GM23338 (cell line): ENCODE results near the gene UCHL1. TPM values are rescaled to one million over a fixed set of nuclear protein-coding genes. Genes with fewer than 3 reads are reported as not detected.

Experiments
- ATAC-seq: fragments of 200-7000 bp; cut with Tn5 transposase; 3 replicates; pipeline ENCODE4 v1.9.1; 2020
- DNase-seq: peaks from one replicate; pipeline ENCODE4 v3.0.0-alpha.2; 2015; ENCODE audit warnings: low spot score
- H2AFZ ChIP-seq: fragments of 200-600 bp; sonication (generic); 2 replicates; pipeline ENCODE4 v1.8.0; 2016; ENCODE audit warnings: antibody characterized with exemption, mild to moderate bottlenecking, moderate library complexity
- H3F3A ChIP-seq: fragments of 200-600 bp; sonication (generic); replicated peaks from 2 replicates; pipeline ENCODE4 v1.8.0; 2017; ENCODE audit warnings: antibody characterized with exemption, mixed run types, low read depth
- H3K27ac ChIP-seq: fragments of 200-600 bp; sonication (generic); 2 replicates; pipeline ENCODE4 v1.6.1; 2016; ENCODE audit warnings: low read depth
- H3K27me3 ChIP-seq: fragments of 200-600 bp; sonication (generic); 2 replicates; pipeline ENCODE4 v1.8.0; 2016; ENCODE audit warnings: mild to moderate bottlenecking, mixed run types, moderate library complexity; ENCODE audit not compliant: insufficient read depth
- H3K36me3 ChIP-seq: fragments of 200-600 bp; sonication (generic); 2 replicates; pipeline ENCODE4 v1.8.0; 2016; ENCODE audit warnings: mild to moderate bottlenecking; ENCODE audit not compliant: insufficient read depth
- H3K4me1 ChIP-seq: fragments of 200-600 bp; sonication (generic); 2 replicates; pipeline ENCODE4 v1.8.0; 2016; ENCODE audit warnings: mild to moderate bottlenecking, moderate library complexity; ENCODE audit not compliant: insufficient read depth
- H3K4me2 ChIP-seq: fragments of 200-600 bp; sonication (generic); 2 replicates; pipeline ENCODE4 v1.7.1; 2017; ENCODE audit warnings: mixed run types
- H3K4me3 ChIP-seq: fragments of 200-600 bp; sonication (generic); 2 replicates; pipeline ENCODE4 v1.6.1; 2016; ENCODE audit warnings: mixed run types
- H3K79me2 ChIP-seq: fragments of 200-600 bp; sonication (generic); replicated peaks from 2 replicates; pipeline ENCODE4 v1.8.0; 2017; ENCODE audit warnings: mild to moderate bottlenecking; ENCODE audit not compliant: insufficient read depth
- H3K9me2 ChIP-seq: fragments of 200-600 bp; sonication (generic); 2 replicates; pipeline ENCODE4 v1.8.0; 2017; ENCODE audit not compliant: insufficient read depth
- H4K20me1 ChIP-seq: fragments of 200-600 bp; sonication (generic); replicated peaks from 2 replicates; pipeline ENCODE4 v1.8.0; 2017; ENCODE audit warnings: mild to moderate bottlenecking; ENCODE audit not compliant: insufficient read depth
- H3K27ac Mint-ChIP-seq: 2 replicates; pipeline ENCODE4 v1.8.0; 2020; ENCODE audit warnings: inconsistent platforms, mild to moderate bottlenecking, moderate library complexity, mixed read lengths
- H3K27me3 Mint-ChIP-seq: 3 replicates; pipeline ENCODE4 v1.8.0; 2022; ENCODE audit warnings: low read depth, mild to moderate bottlenecking, moderate library complexity, mixed read lengths, inconsistent platforms; ENCODE audit not compliant: insufficient read depth, poor library complexity
- H3K36me3 Mint-ChIP-seq: 3 replicates; pipeline ENCODE4 v1.8.0; 2021; ENCODE audit warnings: low read depth, mild to moderate bottlenecking, inconsistent platforms, moderate library complexity, mixed read lengths
- H3K4me1 Mint-ChIP-seq: 3 replicates; pipeline ENCODE4 v1.8.0; 2020; ENCODE audit warnings: mild to moderate bottlenecking, inconsistent platforms, mixed read lengths
- H3K4me3 Mint-ChIP-seq: 3 replicates; pipeline ENCODE4 v1.8.0; 2021; ENCODE audit warnings: moderate library complexity, mild to moderate bottlenecking, inconsistent platforms, mixed read lengths
- H3K9me3 Mint-ChIP-seq: 3 replicates; pipeline ENCODE4 v1.8.0; 2020; ENCODE audit warnings: moderate library complexity, mild to moderate bottlenecking, inconsistent platforms, mixed read lengths
- CREB1 ChIP-seq: fragments of 250-450 bp; sonication (Bioruptor Pico); IDR thresholded peaks from 2 replicates; pipeline ENCODE4 v1.5.0; 2020; ENCODE audit warnings: low read depth, mild to moderate bottlenecking, moderate library complexity
- EZH2 ChIP-seq: fragments of 200-600 bp; sonication (generic); IDR thresholded peaks from one replicate; pipeline ENCODE4 v1.8.0; 2017; ENCODE audit warnings: antibody characterized with exemption, mild to moderate bottlenecking, low read depth; ENCODE audit not compliant: unreplicated experiment
- EZH2phosphoT487 ChIP-seq: fragments of 200-600 bp; sonication (generic); IDR thresholded peaks from one replicate; pipeline ENCODE4 v1.8.1; 2018; ENCODE audit warnings: antibody characterized with exemption; ENCODE audit not compliant: unreplicated experiment
- JUNB ChIP-seq: IDR thresholded peaks from one replicate; pipeline ENCODE4 v1.6.1; 2016; ENCODE audit warnings: antibody characterized with exemption; ENCODE audit not compliant: unreplicated experiment
- NANOG ChIP-seq: IDR thresholded peaks from 2 replicates; pipeline ENCODE4 v1.6.1; 2016; ENCODE audit warnings: antibody characterized with exemption, borderline replicate concordance
- POLR2AphosphoS5 ChIP-seq: IDR thresholded peaks from 2 replicates; pipeline ENCODE4 v1.6.1; 2016; ENCODE audit warnings: antibody characterized with exemption, low read depth
- STAT1 ChIP-seq: IDR thresholded peaks from one replicate; pipeline ENCODE4 v1.6.1; 2016; ENCODE audit warnings: antibody characterized with exemption; ENCODE audit not compliant: unreplicated experiment
- ZNF114 ChIP-seq: fragments of 250-450 bp; sonication (Bioruptor Pico); IDR thresholded peaks from 2 replicates; pipeline ENCODE4 v1.5.0; 2020; ENCODE audit warnings: mild to moderate bottlenecking, moderate library complexity
- ZNF331 ChIP-seq: fragments of 250-450 bp; sonication (Bioruptor Pico); IDR thresholded peaks from 2 replicates; pipeline ENCODE4 v1.5.0; 2020; ENCODE audit warnings: low read depth, mild to moderate bottlenecking, moderate library complexity
- polyA plus RNA-seq: library from polyadenylated mRNA; unstranded; fragments of >200 nt; fragmentation: Nextera tagmentation; extraction: Ambion mirVana; gene quantifications from 2 replicates; pipeline ENCODE4 v1.2.1, GENCODE V29; 2016
- total RNA-seq: library from RNA; depleted of rRNA; stranded (reverse); fragments of >200 nt; shearing (Covaris generic); gene quantifications from 2 replicates; pipeline ENCODE4 v1.2.3, GENCODE V29; 2014
- TF ChIP-seq, protein P1 (sequence below): IDR thresholded peaks from 2 replicates; pipeline ENCODE4 v1.6.1; 2016; ENCODE audit warnings: antibody characterized with exemption
- TF ChIP-seq, protein P2 (sequence below): IDR thresholded peaks from one replicate; pipeline ENCODE4 v1.6.1; 2018; ENCODE audit warnings: antibody characterized with exemption; ENCODE audit not compliant: unreplicated experiment
- TF ChIP-seq, protein P3 (sequence below): fragments of 250-450 bp; sonication (Bioruptor Pico); IDR thresholded peaks from 2 replicates; pipeline ENCODE4 v1.5.0; 2020; ENCODE audit warnings: mild to moderate bottlenecking, moderate library complexity
- TF ChIP-seq, protein P4 (sequence below), 2 experiments: fragments of 200-600 bp in 1 of 2; sonication (generic) in 1 of 2; conservative IDR thresholded peaks; 2 replicates each; pipeline versions ENCODE4 v1.5.1 to v1.6.1; 2016 to 2017; ENCODE audit warnings: antibody characterized with exemption in 2 of 2, low read depth in 2 of 2, mild to moderate bottlenecking in 2 of 2, moderate library complexity in 1 of 2

Gene UCHL1
- total and polyA plus RNA-seq, 2 experiments from 2014 or later: 998 to 1,758 TPM

DNA sequence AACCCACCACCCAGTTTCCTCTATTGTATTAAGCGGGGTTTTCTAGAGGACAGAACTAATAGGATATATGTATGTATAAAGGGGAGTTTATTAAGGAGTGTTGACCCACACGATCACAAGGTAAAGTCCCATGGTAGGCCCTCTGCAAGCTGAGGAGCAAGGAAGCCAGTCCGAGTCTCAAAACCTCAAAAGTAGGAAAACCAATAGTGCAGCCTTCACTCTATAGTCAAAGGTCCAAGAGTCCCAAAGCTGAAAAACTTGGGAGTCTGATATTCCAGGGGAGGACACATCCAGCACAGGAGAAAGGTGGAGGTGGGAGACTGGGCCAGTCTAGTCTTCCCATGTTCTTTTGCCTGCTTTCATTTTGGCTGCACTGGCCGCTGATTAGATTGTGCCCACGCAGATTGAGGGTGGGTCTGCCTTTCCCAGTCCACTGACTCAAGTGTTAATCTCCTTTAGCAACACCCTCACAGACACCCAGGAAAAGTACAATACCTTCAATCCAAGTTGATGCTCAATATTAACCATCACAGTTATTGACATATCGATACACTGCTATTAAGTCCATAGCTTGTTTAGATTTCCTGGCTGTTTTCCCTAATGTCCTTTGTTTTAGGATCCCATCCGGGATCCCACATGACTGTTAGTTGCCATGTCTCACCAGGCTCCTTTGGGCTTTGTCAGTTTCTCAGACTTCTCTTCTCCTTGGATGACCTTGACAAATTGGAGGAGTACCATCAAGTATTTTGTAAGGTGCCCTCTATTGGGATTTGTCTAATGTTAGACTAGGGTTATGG, 12.2 kb downstream of the UCHL1 start:
- no peaks in the 10 kb centered on the region for H3K9me2 ChIP-seq
- no peak for DNase-seq
- Mint-ChIP-seq H3K27me3 (peaks cover 2% of the 10 kb centered on the region), H3K36me3 (peaks cover 62% of the 10 kb centered on the region), H3K9me3 (peaks cover 3% of the 10 kb centered on the region; the same call in 2 of the 3 replicates), H3K4me3 (no peak overlapping the region), H3K27ac (no peak overlapping the region), H3K4me1 (no peaks in the 10 kb centered on the region)
- H2AFZ ChIP-seq: no peak overlapping the region
- no peaks in the 10 kb centered on the region for H3K79me2 ChIP-seq
- H3K4me1 ChIP-seq: no peaks in the 10 kb centered on the region
- peak overlapping the region; percentile 71 for H3K27ac ChIP-seq
- no peak for TF ChIP-seq ZNF114 (CRISPR knock-in tag)
- TF ChIP-seq, protein P1, sequence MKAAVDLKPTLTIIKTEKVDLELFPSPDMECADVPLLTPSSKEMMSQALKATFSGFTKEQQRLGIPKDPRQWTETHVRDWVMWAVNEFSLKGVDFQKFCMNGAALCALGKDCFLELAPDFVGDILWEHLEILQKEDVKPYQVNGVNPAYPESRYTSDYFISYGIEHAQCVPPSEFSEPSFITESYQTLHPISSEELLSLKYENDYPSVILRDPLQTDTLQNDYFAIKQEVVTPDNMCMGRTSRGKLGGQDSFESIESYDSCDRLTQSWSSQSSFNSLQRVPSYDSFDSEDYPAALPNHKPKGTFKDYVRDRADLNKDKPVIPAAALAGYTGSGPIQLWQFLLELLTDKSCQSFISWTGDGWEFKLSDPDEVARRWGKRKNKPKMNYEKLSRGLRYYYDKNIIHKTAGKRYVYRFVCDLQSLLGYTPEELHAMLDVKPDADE: no peak
- TF ChIP-seq, protein P2, sequence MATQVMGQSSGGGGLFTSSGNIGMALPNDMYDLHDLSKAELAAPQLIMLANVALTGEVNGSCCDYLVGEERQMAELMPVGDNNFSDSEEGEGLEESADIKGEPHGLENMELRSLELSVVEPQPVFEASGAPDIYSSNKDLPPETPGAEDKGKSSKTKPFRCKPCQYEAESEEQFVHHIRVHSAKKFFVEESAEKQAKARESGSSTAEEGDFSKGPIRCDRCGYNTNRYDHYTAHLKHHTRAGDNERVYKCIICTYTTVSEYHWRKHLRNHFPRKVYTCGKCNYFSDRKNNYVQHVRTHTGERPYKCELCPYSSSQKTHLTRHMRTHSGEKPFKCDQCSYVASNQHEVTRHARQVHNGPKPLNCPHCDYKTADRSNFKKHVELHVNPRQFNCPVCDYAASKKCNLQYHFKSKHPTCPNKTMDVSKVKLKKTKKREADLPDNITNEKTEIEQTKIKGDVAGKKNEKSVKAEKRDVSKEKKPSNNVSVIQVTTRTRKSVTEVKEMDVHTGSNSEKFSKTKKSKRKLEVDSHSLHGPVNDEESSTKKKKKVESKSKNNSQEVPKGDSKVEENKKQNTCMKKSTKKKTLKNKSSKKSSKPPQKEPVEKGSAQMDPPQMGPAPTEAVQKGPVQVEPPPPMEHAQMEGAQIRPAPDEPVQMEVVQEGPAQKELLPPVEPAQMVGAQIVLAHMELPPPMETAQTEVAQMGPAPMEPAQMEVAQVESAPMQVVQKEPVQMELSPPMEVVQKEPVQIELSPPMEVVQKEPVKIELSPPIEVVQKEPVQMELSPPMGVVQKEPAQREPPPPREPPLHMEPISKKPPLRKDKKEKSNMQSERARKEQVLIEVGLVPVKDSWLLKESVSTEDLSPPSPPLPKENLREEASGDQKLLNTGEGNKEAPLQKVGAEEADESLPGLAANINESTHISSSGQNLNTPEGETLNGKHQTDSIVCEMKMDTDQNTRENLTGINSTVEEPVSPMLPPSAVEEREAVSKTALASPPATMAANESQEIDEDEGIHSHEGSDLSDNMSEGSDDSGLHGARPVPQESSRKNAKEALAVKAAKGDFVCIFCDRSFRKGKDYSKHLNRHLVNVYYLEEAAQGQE: no peak
- TF ChIP-seq, protein P3, sequence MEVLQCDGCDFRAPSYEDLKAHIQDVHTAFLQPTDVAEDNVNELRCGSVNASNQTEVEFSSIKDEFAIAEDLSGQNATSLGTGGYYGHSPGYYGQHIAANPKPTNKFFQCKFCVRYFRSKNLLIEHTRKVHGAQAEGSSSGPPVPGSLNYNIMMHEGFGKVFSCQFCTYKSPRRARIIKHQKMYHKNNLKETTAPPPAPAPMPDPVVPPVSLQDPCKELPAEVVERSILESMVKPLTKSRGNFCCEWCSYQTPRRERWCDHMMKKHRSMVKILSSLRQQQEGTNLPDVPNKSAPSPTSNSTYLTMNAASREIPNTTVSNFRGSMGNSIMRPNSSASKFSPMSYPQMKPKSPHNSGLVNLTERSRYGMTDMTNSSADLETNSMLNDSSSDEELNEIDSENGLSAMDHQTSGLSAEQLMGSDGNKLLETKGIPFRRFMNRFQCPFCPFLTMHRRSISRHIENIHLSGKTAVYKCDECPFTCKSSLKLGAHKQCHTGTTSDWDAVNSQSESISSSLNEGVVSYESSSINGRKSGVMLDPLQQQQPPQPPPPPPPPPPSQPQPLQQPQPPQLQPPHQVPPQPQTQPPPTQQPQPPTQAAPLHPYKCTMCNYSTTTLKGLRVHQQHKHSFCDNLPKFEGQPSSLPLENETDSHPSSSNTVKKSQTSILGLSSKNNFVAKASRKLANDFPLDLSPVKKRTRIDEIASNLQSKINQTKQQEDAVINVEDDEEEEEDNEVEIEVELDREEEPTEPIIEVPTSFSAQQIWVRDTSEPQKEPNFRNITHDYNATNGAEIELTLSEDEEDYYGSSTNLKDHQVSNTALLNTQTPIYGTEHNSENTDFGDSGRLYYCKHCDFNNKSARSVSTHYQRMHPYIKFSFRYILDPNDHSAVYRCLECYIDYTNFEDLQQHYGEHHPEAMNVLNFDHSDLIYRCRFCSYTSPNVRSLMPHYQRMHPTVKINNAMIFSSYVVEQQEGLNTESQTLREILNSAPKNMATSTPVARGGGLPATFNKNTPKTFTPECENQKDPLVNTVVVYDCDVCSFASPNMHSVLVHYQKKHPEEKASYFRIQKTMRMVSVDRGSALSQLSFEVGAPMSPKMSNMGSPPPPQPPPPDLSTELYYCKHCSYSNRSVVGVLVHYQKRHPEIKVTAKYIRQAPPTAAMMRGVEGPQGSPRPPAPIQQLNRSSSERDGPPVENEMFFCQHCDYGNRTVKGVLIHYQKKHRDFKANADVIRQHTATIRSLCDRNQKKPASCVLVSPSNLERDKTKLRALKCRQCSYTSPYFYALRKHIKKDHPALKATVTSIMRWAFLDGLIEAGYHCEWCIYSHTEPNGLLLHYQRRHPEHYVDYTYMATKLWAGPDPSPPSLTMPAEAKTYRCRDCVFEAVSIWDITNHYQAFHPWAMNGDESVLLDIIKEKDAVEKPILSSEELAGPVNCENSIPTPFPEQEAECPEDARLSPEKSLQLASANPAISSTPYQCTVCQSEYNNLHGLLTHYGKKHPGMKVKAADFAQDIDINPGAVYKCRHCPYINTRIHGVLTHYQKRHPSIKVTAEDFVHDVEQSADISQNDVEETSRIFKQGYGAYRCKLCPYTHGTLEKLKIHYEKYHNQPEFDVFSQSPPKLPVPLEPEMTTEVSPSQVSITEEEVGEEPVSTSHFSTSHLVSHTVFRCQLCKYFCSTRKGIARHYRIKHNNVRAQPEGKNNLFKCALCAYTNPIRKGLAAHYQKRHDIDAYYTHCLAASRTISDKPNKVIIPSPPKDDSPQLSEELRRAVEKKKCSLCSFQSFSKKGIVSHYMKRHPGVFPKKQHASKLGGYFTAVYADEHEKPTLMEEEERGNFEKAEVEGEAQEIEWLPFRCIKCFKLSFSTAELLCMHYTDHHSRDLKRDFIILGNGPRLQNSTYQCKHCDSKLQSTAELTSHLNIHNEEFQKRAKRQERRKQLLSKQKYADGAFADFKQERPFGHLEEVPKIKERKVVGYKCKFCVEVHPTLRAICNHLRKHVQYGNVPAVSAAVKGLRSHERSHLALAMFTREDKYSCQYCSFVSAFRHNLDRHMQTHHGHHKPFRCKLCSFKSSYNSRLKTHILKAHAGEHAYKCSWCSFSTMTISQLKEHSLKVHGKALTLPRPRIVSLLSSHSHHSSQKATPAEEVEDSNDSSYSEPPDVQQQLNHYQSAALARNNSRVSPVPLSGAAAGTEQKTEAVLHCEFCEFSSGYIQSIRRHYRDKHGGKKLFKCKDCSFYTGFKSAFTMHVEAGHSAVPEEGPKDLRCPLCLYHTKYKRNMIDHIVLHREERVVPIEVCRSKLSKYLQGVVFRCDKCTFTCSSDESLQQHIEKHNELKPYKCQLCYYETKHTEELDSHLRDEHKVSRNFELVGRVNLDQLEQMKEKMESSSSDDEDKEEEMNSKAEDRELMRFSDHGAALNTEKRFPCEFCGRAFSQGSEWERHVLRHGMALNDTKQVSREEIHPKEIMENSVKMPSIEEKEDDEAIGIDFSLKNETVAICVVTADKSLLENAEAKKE: no peak
- TF ChIP-seq CREB1 (CRISPR knock-in tag): no peak
- TF ChIP-seq, protein P4, sequence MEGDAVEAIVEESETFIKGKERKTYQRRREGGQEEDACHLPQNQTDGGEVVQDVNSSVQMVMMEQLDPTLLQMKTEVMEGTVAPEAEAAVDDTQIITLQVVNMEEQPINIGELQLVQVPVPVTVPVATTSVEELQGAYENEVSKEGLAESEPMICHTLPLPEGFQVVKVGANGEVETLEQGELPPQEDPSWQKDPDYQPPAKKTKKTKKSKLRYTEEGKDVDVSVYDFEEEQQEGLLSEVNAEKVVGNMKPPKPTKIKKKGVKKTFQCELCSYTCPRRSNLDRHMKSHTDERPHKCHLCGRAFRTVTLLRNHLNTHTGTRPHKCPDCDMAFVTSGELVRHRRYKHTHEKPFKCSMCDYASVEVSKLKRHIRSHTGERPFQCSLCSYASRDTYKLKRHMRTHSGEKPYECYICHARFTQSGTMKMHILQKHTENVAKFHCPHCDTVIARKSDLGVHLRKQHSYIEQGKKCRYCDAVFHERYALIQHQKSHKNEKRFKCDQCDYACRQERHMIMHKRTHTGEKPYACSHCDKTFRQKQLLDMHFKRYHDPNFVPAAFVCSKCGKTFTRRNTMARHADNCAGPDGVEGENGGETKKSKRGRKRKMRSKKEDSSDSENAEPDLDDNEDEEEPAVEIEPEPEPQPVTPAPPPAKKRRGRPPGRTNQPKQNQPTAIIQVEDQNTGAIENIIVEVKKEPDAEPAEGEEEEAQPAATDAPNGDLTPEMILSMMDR (conservative IDR thresholded peaks at IDR 0.05; ENCODE audit: low read depth in 2 of 2): no peak
- TF ChIP-seq EZH2: no peak
- no peak; the same call in 1 of the 2 replicates for TF ChIP-seq POLR2AphosphoS5
- TF ChIP-seq EZH2phosphoT487: no peak
- TF ChIP-seq JUNB: no peak
- no peak for TF ChIP-seq ZNF331 (CRISPR knock-in tag)
- no peak for TF ChIP-seq STAT1
- no peak for TF ChIP-seq NANOG
- no peaks in the 10 kb centered on the region for H3K27me3 ChIP-seq
- no peak overlapping the region for H3K4me2 ChIP-seq
- ATAC-seq: peak; percentile 38
- no peak overlapping the region for H3K4me3 ChIP-seq
- peaks cover 23% of the 10 kb centered on the region for H4K20me1 ChIP-seq
- H3K36me3 ChIP-seq: peaks cover 39% of the 10 kb centered on the region
- peaks cover 42% of the 10 kb centered on the region for H3F3A ChIP-seq
